AG20443 (cell line): ENCODE measurements around the gene CP.

Experiments used
- DNase-seq: peaks from one replicate; pipeline ENCODE4 v3.0.0; 2012; ENCODE audit warnings: low spot score, mixed read lengths

Gene CP

DNA sequence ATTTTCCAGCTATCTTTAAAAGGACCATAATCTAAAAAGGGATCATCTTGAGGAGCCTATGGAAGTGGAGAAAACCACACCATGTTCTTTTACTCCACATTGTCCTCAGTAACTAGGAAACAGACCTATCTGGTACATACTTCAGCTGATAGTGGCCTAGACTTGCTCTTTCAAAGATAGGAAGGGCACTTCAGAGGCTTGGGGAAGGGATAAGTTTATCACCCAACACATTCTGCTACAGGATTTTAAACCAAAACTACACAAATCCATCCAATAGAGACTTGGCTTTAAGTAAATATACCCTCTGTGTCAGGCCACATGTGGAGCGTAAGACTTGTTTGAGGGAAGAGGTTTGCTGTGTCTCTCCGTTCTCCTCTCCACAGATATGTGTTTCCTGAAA is 35.4 kb downstream of the CP start:
- no peak for DNase-seq

DNA sequence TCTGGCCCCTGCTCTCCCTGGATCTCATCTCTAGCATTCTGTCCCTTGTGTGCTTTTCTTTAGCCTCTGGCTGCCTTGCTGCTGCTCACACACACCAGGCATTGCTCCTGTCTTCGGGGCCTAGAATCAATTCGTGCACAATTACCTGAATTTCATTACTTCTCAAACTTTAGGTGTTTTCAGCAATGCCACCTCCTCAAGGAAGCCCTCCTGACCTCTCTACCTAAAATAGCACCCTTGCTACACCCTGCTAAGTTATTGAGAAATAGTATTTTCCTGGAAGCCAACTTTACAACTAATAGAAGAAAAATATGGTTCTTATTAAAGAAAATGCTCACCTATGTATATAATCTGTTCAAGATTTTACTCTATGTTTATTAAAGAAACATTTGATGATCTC is 40.4 kb downstream of the CP start:
- DNase-seq: no peak

DNA sequence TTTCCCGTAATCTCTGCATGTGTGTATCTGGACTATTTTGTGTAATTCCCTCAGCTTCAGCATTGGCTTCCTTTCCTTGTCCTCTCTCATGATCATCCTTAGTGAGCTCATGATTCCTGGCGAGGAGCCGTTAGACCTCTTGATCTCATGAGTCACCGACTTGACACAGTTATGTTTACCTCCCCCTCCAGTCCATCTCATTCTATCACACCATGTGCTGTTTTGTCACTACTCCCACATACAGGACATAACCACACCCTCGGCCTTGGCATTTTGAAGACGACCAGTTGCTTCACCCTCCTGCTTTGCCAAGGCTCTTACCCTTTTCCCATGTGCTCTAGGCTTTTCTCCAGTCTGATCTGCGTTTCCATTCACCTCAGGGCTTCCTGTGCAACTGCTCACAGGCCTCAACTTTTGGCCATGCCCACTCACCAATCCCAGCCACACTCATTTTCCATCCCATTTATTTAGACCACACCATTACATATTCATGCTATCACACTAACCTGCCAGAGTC is 41.5 kb downstream of the CP start:
- DNase-seq: peak; percentile 94

DNA sequence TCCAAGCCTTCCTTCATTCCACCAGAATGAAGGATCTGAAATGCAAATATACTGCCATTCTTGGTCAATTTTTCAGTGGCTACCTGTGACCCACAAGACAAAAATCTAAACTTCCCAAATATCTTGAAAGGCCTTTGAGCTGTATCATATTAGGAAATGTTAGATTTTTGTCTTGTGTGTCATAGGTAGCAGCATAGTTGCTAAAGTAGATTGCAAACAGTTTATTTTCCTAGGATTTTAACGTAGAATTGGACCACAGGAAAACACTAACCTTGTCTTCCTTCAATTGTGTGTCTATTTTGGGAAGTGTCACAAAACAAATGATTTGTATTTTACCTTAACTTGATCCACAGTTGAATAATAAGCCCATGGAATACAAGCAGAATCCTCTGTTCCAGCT is 42.4 kb downstream of the CP start:
- DNase-seq: peak; percentile 31

DNA sequence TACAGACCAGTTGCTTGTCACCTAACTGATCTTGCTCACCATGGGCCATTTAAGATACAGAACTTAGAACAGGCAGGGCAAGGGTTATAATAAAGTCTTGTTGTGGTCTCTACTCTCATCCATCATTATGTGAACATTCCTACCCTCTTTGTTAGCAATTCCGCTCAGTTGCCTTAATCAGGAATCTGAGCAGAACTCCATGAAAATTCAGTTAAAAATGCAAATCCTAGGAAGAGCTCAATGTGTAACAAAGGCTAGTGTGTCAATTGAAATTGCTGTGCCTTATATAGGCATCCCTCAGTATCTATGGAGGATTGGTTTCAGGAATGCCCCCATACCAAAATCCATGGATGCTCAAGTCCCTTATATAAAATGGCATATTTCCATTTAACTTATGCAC is 44.5 kb downstream of the CP start:
- DNase-seq: no peak

DNA sequence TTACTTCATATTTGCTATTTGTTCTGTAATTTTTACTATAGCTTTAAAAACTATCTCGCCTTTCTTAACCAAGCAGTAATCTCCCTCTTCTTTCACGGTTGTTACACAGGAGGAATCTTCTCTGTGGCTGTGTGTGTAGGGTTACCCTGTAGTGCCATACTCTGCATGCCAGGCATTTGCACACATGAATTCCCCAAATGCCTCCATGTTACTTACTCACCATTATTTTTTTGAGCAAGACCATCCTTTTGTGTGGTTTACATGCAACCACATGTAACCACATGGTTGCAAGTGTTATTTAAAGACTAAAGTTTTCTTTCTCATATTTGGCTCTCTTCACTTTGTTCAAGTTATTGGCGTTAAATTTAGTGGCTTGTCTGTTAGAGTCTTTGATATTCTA is 46.7 kb downstream of the CP start:
- DNase-seq: no peak

DNA sequence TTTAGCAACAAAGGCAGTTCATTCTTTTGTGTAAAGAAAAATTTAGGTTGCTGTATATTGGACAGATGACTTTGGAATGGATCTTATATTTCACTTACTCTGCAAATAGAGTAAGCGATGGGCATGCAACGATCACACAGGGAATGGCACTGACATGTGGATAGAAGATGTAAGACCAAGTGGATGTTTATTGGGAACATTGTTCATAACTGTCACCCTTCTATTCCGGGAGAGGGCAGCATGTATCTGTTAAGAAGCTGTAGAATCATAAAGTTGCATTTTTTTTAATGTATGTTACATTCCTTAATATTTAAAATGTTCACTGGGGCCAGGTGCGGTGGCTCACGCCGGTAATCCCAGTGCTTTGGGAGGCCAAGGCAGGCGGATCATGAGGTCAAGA is 51.0 kb downstream of the CP start:
- no peak for DNase-seq

DNA sequence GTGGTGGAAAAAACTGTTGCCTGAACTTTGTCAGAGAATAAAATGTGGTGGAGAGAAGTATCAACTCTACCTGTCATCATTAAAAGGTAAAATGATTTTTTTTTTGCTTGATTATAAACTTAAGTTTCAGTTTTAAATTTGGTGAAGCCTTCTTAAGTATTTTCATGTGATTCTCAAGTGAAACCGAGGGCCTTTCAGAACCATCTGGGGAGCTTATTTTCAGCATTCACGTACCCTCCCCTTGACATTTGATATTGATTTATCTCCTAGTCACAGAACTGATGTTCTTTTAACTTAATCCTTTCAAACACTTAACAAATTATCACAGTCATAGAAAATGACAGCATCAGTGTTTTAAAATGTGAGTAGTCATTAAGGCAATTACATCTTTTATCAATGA is 53.7 kb downstream of the CP start:
- DNase-seq: no peak

DNA sequence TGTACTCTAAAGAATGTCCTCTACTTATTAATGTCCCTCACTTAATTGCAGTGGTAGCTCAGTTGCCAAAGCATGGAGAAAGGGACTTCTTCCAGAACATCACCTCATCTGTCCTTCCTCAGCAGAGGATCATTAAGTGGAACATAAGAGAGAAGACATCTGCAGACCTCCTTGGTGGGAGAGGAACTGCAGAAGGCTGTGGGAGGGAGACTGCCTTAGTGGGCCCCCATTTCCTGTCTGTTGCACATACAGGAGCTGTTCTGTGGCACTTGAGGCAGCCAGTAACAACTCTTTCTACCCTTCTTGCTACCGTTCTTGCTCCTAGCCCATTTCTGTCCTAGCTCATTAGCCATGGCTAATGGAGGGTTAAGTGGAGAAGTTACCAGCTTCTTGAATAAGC is 58.6 kb downstream of the CP start:
- DNase-seq: no peak

DNA sequence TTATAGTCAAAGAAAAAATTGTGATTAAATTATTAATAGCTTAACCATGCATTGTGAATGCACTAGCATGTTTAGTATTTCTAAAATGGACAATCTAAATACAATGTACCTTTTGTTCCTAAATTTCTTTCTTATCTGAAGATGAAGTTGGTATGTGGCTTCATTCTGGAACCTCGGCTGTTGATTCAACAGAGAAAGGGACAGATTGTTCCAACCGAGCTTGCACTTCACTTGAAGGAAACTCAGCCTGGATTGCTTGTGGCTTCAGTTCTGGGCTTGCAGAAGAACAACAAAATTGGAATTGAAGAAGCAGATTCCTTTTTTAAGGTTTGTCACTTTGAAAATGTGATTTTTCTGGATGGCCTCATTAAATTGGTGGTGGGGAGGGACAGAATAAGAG is 59.6 kb downstream of the CP start:
- DNase-seq: no peak

DNA sequence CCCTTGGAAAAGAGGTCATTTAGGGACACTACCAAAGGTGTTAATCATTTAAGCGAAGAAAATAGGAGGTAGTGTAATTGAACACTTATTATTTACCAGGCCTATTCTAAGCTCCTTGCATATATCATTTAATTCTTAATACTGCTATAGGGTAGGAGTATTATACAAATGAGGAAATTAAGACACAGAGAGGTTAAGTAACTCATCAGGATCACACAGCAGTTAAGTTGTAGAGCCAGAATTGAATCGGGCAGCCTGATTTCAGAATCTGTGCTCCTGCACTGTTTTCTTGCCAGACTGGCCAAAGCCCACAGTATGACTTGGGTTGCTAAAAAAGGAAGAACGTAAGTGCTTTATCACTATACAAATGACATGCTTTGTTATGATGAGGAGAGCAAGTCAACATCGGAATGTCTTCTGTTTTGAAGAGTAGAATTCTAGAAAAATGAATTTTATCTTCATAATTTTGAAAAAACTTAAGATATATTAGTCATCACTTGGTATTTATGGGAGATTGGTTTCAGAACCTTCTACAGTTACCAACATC is 60.8 kb downstream of the CP start:
- DNase-seq: no peak

DNA sequence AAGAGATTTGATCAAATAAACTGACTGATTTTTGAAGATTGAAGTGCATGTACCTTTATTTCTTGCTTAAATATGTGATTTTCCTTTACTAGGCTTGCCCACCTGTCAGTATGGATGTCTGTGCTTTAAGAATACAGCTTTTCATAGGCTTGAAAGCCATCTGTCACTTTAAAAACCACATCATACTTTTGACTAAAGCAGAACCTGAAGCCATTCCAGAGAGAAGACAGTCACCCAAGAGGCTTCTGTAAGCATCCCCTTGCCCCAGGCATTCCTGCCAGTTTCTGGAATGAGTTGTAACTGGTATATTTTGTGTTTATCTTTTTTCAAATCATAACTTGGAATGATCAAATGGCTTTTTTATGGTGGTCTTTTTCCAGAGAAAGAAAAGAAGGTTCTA is 68.2 kb downstream of the CP start:
- DNase-seq: no peak

DNA sequence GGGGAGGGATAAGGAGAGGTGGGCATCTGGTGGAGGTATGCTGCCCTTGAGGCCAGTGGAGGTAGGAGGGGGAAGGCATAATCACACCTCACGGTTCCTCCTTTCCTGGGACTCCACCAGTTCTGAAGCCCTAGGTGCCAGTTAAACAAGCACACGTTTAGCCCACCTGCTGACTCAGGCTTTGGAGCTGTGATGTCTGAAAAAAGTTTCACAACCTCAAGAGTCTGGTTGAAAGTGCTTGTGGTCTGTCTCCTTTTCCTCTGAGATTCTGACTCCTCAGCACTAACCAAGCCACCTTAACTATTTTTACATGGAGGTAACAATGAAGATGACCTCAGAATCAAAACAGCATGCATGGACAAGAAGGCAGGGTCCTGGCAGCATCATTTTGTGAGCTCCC is 69.2 kb downstream of the CP start:
- DNase-seq: peak; percentile 19

DNA sequence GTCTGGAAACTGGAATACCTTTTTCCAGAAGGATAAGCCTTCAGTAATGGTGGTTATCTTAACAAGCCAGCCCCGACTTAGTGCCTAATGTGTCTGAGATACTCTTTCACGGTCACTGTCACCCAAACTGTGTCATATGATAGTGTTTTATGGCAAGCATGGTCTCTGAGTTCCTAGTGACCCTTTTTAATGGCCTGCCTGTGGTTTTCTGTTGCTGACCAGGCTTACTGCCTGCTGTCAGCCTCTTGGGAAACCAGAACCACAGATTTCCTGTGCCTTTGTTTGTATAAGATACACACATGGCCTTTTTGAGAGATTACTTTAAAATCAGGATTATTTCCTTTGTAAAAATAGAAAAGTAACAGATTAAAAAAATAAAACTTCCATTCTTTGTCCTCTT is 69.8 kb downstream of the CP start:
- peak; percentile 65 for DNase-seq

DNA sequence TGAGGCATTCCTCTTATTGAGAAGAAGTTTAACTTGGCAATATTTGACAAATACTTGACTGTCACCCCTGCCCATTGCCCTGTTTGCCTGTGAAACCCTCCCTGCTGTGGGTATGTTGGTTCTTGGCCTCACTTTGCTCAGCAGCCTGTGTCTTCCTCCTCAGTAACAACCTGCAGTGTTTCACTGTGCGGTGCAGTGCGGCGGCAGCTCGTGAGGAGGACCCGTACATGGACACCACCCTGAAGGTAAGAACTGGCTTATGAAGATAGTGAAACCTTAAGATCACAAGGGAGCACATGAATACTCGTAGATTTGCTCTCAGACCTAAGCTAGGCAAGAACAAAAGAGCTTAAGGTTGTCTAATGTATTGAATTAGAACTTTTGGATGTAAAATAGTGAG is 71.2 kb downstream of the CP start:
- no peak for DNase-seq

DNA sequence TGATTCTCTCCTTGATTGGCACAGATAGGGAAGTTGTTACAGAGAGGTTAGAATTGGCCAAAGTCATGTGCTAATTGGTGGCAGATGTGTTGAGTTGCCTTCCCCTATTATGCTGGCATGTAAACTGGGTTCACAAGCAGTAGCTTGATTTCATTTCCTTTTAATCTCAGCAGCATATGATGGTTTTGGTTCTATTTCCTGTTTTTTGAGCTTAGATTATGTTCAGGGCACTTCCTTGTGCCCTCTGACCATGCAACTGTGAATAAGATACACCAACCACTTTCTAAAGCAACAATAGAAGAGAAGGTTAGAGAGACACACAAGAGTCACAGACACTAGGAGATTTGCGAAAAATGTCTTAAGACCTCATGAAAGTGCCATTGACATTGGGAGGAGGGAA is 75.7 kb downstream of the CP start:
- no peak for DNase-seq

DNA sequence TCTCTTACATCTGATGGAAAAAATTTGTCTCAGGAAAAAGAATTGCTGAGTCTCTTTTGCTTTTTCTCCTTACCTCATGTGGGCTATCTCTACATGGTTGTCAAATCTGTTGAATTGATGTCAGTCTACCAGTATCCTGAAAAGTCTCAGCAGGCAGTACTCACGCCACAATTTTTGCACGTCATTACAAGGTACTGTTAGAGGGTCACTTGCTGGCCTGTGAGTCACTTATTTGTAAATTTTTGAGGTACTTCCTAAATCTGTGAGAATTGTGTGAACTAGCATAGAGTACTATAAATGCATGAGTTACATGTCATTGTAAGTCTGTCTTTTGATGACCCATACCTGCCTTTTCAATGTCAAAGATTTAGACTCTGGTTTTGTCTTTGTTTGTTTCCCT is 76.3 kb downstream of the CP start:
- no peak for DNase-seq

DNA sequence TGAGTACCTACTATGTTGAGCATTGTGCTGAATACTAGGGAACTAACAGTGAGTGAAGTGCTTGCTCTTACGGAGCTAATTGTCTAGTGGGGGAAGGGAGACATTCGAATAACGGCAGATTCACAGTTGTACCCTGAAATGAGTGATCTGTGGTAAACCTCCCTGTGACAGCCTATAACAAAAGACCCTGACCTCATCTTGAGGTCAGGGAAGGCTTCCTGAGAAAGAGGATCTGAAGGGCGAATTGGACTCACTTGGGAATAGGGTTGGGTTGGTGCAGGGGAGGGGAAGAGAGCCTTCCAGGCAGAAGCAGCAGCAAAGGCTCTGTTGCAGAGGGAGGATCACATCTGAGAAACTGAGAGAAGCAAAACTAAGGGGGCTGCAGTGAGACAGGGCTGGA is 78.9 kb downstream of the CP start:
- no peak for DNase-seq

DNA sequence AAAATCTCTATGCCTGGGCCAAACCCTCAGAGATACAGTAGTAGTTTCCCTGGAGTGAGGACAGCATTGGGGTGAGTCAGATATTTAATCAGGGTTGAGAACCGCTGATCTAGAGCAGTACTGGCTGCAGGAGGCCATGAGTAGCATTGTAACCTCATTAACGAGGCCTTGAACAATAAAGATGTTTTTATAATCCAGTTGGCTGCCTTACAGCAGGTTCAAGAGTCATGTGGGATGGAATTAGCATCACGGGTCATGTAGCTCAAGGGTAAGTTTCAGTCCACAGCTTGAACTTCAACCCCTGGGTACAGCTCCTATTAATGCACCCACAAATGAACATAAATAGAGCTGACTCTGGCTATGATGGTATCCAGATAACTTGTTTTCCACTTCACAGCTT is 87.1 kb downstream of the CP start:
- DNase-seq: peak; percentile 27

DNA sequence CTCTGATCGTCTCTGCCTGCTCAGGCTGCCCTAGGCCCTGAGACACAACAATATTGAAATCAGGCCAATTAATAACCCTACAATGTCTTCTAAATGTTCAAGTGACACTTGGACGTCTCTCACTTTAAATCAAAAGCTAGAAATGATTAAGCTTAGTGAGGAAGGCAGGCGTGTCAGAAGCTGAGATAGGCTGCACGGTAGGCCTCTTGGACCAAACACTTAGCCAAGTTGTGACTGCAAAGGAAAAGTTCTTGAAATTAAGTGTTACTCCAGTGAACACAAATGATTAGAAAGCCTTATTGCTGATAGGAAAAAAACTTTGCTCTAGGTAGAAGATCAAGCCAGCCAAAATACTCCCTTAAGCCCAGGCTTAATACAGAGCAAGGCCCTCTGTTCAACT is 90.0 kb downstream of the CP start:
- DNase-seq: no peak

DNA sequence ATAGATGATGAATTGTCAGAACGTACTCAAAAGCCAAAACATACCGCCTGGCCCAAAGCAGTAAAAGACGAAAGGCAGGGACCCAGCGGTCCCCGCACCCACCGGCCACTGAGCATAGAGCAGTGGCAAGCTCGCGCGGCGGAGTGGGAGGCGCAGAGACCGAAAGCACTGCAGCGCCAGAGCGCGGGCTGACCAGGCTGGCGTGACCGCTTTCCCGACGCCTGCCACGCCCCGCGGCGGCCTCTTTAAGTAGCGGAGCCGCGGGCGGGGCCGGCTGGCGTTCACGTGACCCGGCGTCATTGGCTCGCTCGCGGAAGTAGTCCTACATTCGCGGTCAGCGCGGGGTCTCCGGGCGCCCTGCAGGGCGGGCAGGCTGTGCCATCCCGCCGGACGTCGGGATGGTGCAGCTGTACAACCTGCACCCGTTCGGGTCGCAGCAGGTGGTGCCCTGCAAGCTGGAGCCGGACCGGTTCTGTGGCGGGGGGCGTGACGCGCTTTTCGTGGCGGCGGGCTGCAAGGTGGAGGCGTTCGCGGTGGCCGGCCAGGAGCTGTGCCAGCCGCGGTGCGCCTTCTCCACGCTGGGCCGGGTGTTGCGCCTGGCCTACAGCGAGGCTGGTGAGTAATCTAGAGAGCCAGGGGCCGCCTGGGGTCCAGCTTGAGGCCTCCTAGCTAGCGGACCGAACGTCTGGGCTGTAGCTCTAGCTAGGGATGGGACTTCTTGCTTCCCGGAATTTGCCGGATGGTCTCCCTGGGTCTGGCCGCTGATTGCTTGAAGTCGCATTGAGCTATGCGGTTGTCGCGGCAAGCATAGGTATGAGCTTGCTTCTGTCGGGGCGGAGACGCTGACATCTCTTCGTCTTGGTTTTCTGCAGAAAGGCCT is 92.1 kb downstream of the CP start, which contains the start of gene HPS3:
TSS of gene HPS3 (plus strand) at position 313 of the 880 bp plus-strand sequence. CDS start at position 399, 86 bp downstream.
- peak; percentile 97 for DNase-seq

DNA sequence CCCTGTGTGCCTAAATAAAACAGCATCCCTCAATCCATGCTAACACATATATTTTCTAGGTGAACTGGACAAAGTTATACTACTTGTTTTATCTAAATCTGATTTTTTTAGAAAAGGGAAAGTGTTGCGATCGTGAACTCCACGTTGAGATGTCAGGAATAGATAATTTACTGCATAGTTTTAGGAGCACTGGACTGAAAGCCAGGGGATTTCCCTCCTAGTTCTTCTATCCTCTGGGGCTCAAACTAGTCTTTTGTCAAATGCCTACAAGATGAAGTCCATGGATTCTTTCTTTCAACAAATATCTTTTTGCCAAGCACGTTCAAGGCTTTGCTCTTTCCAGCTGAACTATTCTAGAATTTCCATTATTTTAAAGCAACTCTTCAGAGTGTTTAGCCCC is 92.8 kb downstream of the CP start:
- DNase-seq: no peak

DNA sequence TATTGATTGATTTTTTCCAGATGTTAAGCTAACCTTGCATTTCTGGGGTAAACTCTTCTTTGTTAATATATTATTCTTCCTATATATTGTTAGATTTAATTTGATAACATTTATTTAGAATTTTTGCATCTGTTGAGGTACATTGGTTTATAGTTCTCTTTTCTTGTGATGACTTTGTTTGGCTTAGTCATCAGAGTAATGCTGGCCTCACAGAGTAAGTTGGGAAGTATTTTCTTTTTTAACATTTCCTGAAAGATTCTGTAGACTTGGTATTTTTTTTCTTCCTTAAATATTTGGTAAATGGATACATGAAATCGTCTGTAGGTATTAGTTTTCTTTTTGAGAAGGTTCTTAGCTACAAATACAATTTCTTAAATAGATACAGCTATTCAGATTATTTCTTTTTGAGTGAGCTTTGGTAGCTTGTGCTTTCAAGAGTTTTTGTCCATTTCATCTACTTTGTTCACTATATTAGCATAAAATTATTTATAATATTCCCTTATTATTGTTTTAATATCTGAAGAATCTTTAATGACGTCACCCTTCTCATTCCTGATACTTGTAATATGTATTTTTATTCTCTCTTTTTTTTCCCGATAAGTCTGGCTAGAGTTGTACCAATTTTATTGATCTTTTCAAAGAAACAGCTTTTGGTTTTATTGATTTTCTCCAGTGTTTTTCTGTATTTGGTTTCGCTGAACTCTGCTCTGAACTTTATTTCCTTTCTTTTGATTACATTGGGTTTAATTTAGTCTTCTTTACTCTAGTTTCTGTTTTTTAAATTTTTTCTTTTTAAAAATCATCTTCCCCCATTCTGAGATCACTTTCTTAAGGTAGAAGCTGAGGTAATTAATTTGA is 98.7 kb downstream of the CP start:
- no peak for DNase-seq
